Omental fat pad (tissue), 4 donors: ENCODE data around the gene TNFRSF8. TPM values are rescaled to one million over a fixed set of nuclear protein-coding genes. Genes with fewer than 3 reads are reported as not detected.

Source experiments
- ATAC-seq: fragments of 150-250 bp; one replicate; pipeline ENCODE4 v1.9.1; 2016; ENCODE audit warnings: mild to moderate bottlenecking, moderate library complexity; ENCODE audit not compliant: low FRiP score
- DNase-seq: peaks from one replicate; pipeline ENCODE4 v3.0.0-alpha.2; 2019; ENCODE audit warnings: low spot score
- CTCF ChIP-seq, 3 donors: fragments of 450-650 bp; IDR thresholded peaks; one replicate each; pipeline ENCODE4 v1.5.1; 2016 to 2017; ENCODE audit warnings: antibody characterized with exemption in 3 of 3, mild to moderate bottlenecking in 3 of 3, moderate library complexity in 2 of 3
- total RNA-seq, 4 donors: library from RNA; depleted of rRNA; stranded (reverse); fragments of >200 nt; gene quantifications; one replicate each; pipeline ENCODE4 v1.1.0, GENCODE V29; 2016

The TNFRSF8 gene
- total RNA-seq, 4 donors from 2014 or later, result 2.9 to 31.9 (median 5.1) TPM

- ATAC-seq (no peak), DNase-seq (no peak)
- no peak for TF ChIP-seq CTCF (IDR thresholded peaks at IDR 0.05)
These were observed 104.7 kb downstream of the TNFRSF8 start for GRCh38 chr1:12167493-12168429.

- TF ChIP-seq CTCF (IDR thresholded peaks at IDR 0.05), result no peak
- ATAC-seq, result no peak
- no peak for DNase-seq
These were observed 105.5 kb downstream of the TNFRSF8 start for GRCh38 chr1:12168451-12169160.

GRCh38 chr1:12169442-12170135, 106.5 kb downstream of the TNFRSF8 start:
- no peak for ATAC-seq
- TF ChIP-seq CTCF (IDR thresholded peaks at IDR 0.05), result no peak
- no peak for DNase-seq

GRCh38 chr1:12170263-12170671, 107.2 kb downstream of the TNFRSF8 start:
- TF ChIP-seq CTCF (IDR thresholded peaks at IDR 0.05), result no peak
- DNase-seq (no peak), ATAC-seq (no peak)

- DNase-seq (no peak), ATAC-seq (no peak)
- no peak for TF ChIP-seq CTCF (IDR thresholded peaks at IDR 0.05)
These were observed 108.3 kb downstream of the TNFRSF8 start for GRCh38 chr1:12171206-12172041.
